Liver (tissue), 3 donors: Measurements from ENCODE around the gene ADGRL2.

Experiments used
- EGR1 ChIP-seq, 2 donors: IDR thresholded peaks; 2 replicates each; pipeline ENCODE4 v1.6.1; 2016 to 2018; ENCODE audit warnings: antibody characterized with exemption in 2 of 2, low read depth in 2 of 2
- GABPA ChIP-seq, 2 donors: IDR thresholded peaks in 1 of 2; conservative IDR thresholded peaks in 1 of 2; 2 replicates each; pipeline ENCODE4 v1.6.1; 2016; ENCODE audit warnings: antibody characterized with exemption in 2 of 2, mild to moderate bottlenecking in 1 of 2, moderate library complexity in 1 of 2
- HNF4G ChIP-seq: IDR thresholded peaks from 2 replicates; pipeline ENCODE4 v1.6.1; 2016; ENCODE audit warnings: antibody characterized with exemption
- JUND ChIP-seq, 2 donors: IDR thresholded peaks; 2 replicates each; pipeline ENCODE4 v1.6.1; 2016; ENCODE audit warnings: antibody characterized with exemption in 2 of 2
- MAX ChIP-seq: IDR thresholded peaks from 2 replicates; pipeline ENCODE4 v1.6.1; 2016; ENCODE audit warnings: antibody characterized with exemption
- RAD21 ChIP-seq, 2 donors: IDR thresholded peaks; 2 replicates each; pipeline ENCODE4 v1.6.1; 2016; ENCODE audit warnings: antibody characterized with exemption in 2 of 2, mild to moderate bottlenecking in 2 of 2
- REST ChIP-seq: IDR thresholded peaks from 2 replicates; pipeline ENCODE4 v1.6.1; 2016; ENCODE audit warnings: antibody characterized with exemption, mild to moderate bottlenecking
- SP1 ChIP-seq: IDR thresholded peaks from 2 replicates; pipeline ENCODE4 v1.6.1; 2018; ENCODE audit warnings: antibody characterized with exemption, mild to moderate bottlenecking
- YY1 ChIP-seq: IDR thresholded peaks from 2 replicates; pipeline ENCODE4 v1.6.1; 2016; ENCODE audit warnings: antibody characterized with exemption, mild to moderate bottlenecking
- ZBTB33 ChIP-seq: IDR thresholded peaks from 2 replicates; pipeline ENCODE4 v1.6.1; 2016; ENCODE audit warnings: antibody characterized with exemption
- TF ChIP-seq, protein P1 (sequence below): fragments of 150-350 bp; IDR thresholded peaks from 2 replicates; pipeline ENCODE4 v1.5.1; 2017; ENCODE audit warnings: improper control_type of control experiment, low read depth, low read length; ENCODE audit not compliant: missing input control
- TF ChIP-seq, protein P2 (sequence below): IDR thresholded peaks from 2 replicates; pipeline ENCODE4 v1.6.1; 2016; ENCODE audit warnings: antibody characterized with exemption
- donor health status: healthy.
- donor health status: healthy.

- TF ChIP-seq, protein P1, sequence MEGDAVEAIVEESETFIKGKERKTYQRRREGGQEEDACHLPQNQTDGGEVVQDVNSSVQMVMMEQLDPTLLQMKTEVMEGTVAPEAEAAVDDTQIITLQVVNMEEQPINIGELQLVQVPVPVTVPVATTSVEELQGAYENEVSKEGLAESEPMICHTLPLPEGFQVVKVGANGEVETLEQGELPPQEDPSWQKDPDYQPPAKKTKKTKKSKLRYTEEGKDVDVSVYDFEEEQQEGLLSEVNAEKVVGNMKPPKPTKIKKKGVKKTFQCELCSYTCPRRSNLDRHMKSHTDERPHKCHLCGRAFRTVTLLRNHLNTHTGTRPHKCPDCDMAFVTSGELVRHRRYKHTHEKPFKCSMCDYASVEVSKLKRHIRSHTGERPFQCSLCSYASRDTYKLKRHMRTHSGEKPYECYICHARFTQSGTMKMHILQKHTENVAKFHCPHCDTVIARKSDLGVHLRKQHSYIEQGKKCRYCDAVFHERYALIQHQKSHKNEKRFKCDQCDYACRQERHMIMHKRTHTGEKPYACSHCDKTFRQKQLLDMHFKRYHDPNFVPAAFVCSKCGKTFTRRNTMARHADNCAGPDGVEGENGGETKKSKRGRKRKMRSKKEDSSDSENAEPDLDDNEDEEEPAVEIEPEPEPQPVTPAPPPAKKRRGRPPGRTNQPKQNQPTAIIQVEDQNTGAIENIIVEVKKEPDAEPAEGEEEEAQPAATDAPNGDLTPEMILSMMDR = no peak
- TF ChIP-seq REST = no peak
- no peak for TF ChIP-seq RAD21 (IDR thresholded peaks at IDR 0.05)
- TF ChIP-seq, protein P2, sequence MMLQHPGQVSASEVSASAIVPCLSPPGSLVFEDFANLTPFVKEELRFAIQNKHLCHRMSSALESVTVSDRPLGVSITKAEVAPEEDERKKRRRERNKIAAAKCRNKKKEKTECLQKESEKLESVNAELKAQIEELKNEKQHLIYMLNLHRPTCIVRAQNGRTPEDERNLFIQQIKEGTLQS = no peak
- TF ChIP-seq ZBTB33 = no peak
- no peak for TF ChIP-seq YY1
- TF ChIP-seq EGR1 (IDR thresholded peaks at IDR 0.05; ENCODE audit: low read depth in 2 of 2) = no peak
- no peak for TF ChIP-seq SP1
- no peak for TF ChIP-seq HNF4G
- no peak for TF ChIP-seq GABPA (IDR thresholded peaks at IDR 0.05 in 1 of 2, conservative IDR thresholded peaks at IDR 0.05 in 1 of 2)
- no peak for TF ChIP-seq MAX
- no peak for TF ChIP-seq JUND (IDR thresholded peaks at IDR 0.05)
Measured at GRCh38 chr1:81967951-81968350, 167.2 kb downstream of the ADGRL2 start.
